Measurements from ENCODE around the gene ACSL3.

DNA sequence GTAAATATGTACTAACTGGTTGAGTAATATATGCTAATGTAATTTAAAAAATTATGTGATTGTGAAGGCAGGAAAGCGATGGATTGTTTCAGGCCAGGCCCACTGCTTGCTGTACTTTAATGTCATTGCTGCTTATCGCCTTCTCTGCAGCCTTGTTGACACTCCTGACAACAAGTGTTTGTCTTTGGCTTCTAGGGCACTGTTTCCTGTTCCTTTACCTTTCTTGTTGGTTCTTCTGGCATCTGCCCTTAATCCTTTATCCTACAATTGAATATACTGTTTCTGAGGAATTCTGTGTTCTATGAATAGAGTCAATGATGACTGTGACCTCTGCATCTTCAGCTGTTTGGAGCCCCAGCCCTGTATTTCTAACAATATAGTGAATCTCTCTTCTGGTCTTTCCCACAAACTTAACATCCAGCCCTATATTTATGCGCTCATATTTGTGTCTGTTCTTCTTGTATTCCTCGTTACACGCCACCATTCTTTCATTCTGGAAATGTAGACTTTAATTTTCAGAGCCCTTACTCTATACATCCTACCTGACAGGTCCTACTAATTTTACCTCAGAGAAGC lies 17.6 kb downstream of the ACSL3 start:
- TF ChIP-seq, protein P1, sequence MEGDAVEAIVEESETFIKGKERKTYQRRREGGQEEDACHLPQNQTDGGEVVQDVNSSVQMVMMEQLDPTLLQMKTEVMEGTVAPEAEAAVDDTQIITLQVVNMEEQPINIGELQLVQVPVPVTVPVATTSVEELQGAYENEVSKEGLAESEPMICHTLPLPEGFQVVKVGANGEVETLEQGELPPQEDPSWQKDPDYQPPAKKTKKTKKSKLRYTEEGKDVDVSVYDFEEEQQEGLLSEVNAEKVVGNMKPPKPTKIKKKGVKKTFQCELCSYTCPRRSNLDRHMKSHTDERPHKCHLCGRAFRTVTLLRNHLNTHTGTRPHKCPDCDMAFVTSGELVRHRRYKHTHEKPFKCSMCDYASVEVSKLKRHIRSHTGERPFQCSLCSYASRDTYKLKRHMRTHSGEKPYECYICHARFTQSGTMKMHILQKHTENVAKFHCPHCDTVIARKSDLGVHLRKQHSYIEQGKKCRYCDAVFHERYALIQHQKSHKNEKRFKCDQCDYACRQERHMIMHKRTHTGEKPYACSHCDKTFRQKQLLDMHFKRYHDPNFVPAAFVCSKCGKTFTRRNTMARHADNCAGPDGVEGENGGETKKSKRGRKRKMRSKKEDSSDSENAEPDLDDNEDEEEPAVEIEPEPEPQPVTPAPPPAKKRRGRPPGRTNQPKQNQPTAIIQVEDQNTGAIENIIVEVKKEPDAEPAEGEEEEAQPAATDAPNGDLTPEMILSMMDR (IDR thresholded peaks at IDR 0.05) = no peak
- TF ChIP-seq EP300 (IDR thresholded peaks at IDR 0.05) = no peak

All from sigmoid colon (tissue), 4 donors.